Esophagus muscularis mucosa (tissue), 4 donors: ENCODE data around the gene PANX3.

Source experiments
- CTCF ChIP-seq, 3 experiments: fragments of 200-600 bp in 2 of 3; fragments of 450-650 bp in 1 of 3; sonication (generic) in 2 of 3; IDR thresholded peaks; one replicate each; pipeline ENCODE4 v1.5.1; 2017 to 2019; ENCODE audit warnings: antibody characterized with exemption in 3 of 3, mild to moderate bottlenecking in 2 of 3, moderate library complexity in 1 of 3
- EP300 ChIP-seq: sonication (generic); formaldehyde crosslinking; IDR thresholded peaks from one replicate; pipeline ENCODE4 v1.6.1; 2017; ENCODE audit warnings: antibody characterized with exemption
- POLR2A ChIP-seq: fragments of 450-650 bp; IDR thresholded peaks from one replicate; pipeline ENCODE4 v1.6.1; 2017; ENCODE audit warnings: antibody characterized with exemption, moderate library complexity, mild to moderate bottlenecking, low read depth

- TF ChIP-seq CTCF (IDR thresholded peaks at IDR 0.05) (no peak), POLR2A (no peak), EP300 (no peak)
Measured at GRCh38 chr11:124618863-124619262, 7.6 kb downstream of the PANX3 start.
